Esophagus squamous epithelium (tissue), 5 donors: ENCODE data around the gene KRTAP10-4. TPM values are rescaled to one million over a fixed set of nuclear protein-coding genes. Genes with fewer than 3 reads are reported as not detected.

Experiments
- DNase-seq: peaks from one replicate; lab custom pipeline; 2025; lab: John Stamatoyannopoulos, UW
- H3K27ac ChIP-seq, 4 donors: fragments of 200-600 bp; sonication (generic); one replicate each; pipeline ENCODE4 v1.5.1; 2016 to 2019; ENCODE audit warnings: mild to moderate bottlenecking in 1 of 4
- H3K27me3 ChIP-seq, 4 donors: fragments of 200-600 bp; sonication (generic); 1 replicate in 3 of 4; 2 replicates in 1 of 4; pipeline versions ENCODE4 v1.5.1 to v1.6.0; 2017 to 2021; ENCODE audit warnings: antibody characterized with exemption in 1 of 4
- H3K36me3 ChIP-seq, 3 donors: fragments of 200-600 bp; sonication (generic); one replicate each; pipeline ENCODE4 v1.5.1; 2016 to 2019
- H3K4me1 ChIP-seq, 3 donors: fragments of 200-600 bp; sonication (generic); one replicate each; pipeline ENCODE4 v1.5.1; 2017 to 2019
- H3K4me3 ChIP-seq, 4 donors: fragments of 200-600 bp; sonication (generic); 1 replicate in 3 of 4; 2 replicates in 1 of 4; pipeline ENCODE4 v1.5.1; 2016 to 2019; ENCODE audit warnings: mild to moderate bottlenecking in 2 of 4, moderate library complexity in 1 of 4
- H3K9me3 ChIP-seq, 3 donors: fragments of 200-600 bp; sonication (generic); one replicate each; pipeline ENCODE4 v1.5.1; 2016 to 2019
- CTCF ChIP-seq, 6 experiments: fragments of 450-650 bp in 4 of 6; fragments of 200-600 bp in 2 of 6; sonication (generic) in 2 of 6; IDR thresholded peaks; one replicate each; pipeline ENCODE4 v1.5.1; 2016 to 2019; ENCODE audit warnings: antibody characterized with exemption in 6 of 6, mild to moderate bottlenecking in 4 of 6, moderate library complexity in 4 of 6
- POLR2A ChIP-seq, 4 donors: fragments of 450-650 bp; IDR thresholded peaks; one replicate each; pipeline ENCODE4 v1.6.1; 2017; ENCODE audit warnings: antibody characterized with exemption in 4 of 4, mild to moderate bottlenecking in 4 of 4, moderate library complexity in 3 of 4
- WGBS, 2 donors: methylation state at CpG; one replicate each; pipeline ENCODE4 v1.1.5; 2018; 5-methylcytosine and 5-hydroxymethylcytosine counted together
- intact Hi-C: fragments of 100-400 bp; cut with DNase I; formaldehyde crosslinking; loops from one replicate; pipeline ENCODE4 v1.15.0; 2022
- total RNA-seq, 4 donors: library from RNA; depleted of rRNA; stranded (reverse); fragments of >200 nt; gene quantifications; one replicate each; pipeline ENCODE4 v1.1.0, GENCODE V29; 2016
- donor health status: DM: yes; HTN: yes; CAD: no.

Gene KRTAP10-4
- total RNA-seq, 4 donors from 2014 or later: not detected

GRCh38 chr21:44611551-44611950, 38.0 kb downstream of the KRTAP10-4 start:
- peaks cover 0 to 21% (median 0%) of the 10 kb centered on the region in 3 donors for H3K9me3 ChIP-seq
- H3K36me3 ChIP-seq: no peaks in the 10 kb centered on the region
- no peak for DNase-seq
- H3K4me1 ChIP-seq: no peaks in the 10 kb centered on the region
- H3K27me3 ChIP-seq: peaks cover 0 to 57% (median 0%) of the 10 kb centered on the region in 4 donors
- TF ChIP-seq POLR2A (IDR thresholded peaks at IDR 0.05) (no peak), CTCF (IDR thresholded peaks at IDR 0.05) (no peak)
- intact Hi-C loops: no loop called here
- no peak overlapping the region for H3K27ac ChIP-seq
- H3K4me3 ChIP-seq: no peak overlapping the region
- 65 to 72% methylated on average over 2 to 3 of the region's 4 CpGs for WGBS, 2 donors

GRCh38 chr21:44612029-44612486, 38.5 kb downstream of the KRTAP10-4 start, which contains the start of gene KRTAP10-8:
Gene KRTAP10-8 (plus strand): TSS chr21:44612079. CDS start chr21:44612101, 22 bp downstream.
- no peak within 1 kb of the TSS for H3K4me3 ChIP-seq
- TF ChIP-seq CTCF (IDR thresholded peaks at IDR 0.05) (no peak), POLR2A (IDR thresholded peaks at IDR 0.05) (no peak)
- H3K4me1 ChIP-seq: no peaks in the 10 kb centered on the region
- H3K27ac ChIP-seq: no peak within 1 kb of the TSS
- 80% methylated on average over 4 of the region's 8 CpGs; no CpG with 5 or more reads in 1 of the 2 donors for WGBS, 2 donors
- peaks cover 0 to 58% (median 0%) of the 10 kb centered on the region in 4 donors for H3K27me3 ChIP-seq
- H3K36me3 ChIP-seq: no peaks in the 10 kb centered on the region
- intact Hi-C loops: no loop called here
- DNase-seq: no peak
- H3K9me3 ChIP-seq: peaks cover 0 to 21% (median 0%) of the 10 kb centered on the region in 3 donors

GRCh38 chr21:44612669-44613229, 39.2 kb downstream of the KRTAP10-4 start:
- TF ChIP-seq CTCF (IDR thresholded peaks at IDR 0.05) (no peak), POLR2A (IDR thresholded peaks at IDR 0.05) (no peak)
- DNase-seq: no peak
- WGBS, 2 donors: 15 to 91% methylated on average over 1 to 6 of the region's 13 CpGs

GRCh38 chr21:44613386-44614155, 40.0 kb downstream of the KRTAP10-4 start:
- Histone ChIP-seq H3K9me3 (peaks cover 0 to 21% (median 0%) of the 10 kb centered on the region in 3 donors), H3K36me3 (no peaks in the 10 kb centered on the region), H3K4me3 (no peak overlapping the region), H3K4me1 (no peaks in the 10 kb centered on the region), H3K27me3 (peaks cover 0 to 65% (median 0%) of the 10 kb centered on the region in 4 donors), H3K27ac (no peak overlapping the region)
- TF ChIP-seq CTCF (IDR thresholded peaks at IDR 0.05): no peak
- DNase-seq: no peak
- intact Hi-C loops: no loop called here
- WGBS, 2 donors: 85% methylated on average over 8 of the region's 26 CpGs; no CpG with 5 or more reads in 1 of the 2 donors

More at GRCh38 chr21:44612669-44613229, 39.2 kb downstream of the KRTAP10-4 start:
- intact Hi-C loops: no loop called here
- H3K27ac ChIP-seq: no peak overlapping the region
- H3K36me3 ChIP-seq: no peaks in the 10 kb centered on the region
- H3K4me1 ChIP-seq: no peaks in the 10 kb centered on the region
- peaks cover 0 to 60% (median 0%) of the 10 kb centered on the region in 4 donors for H3K27me3 ChIP-seq
- H3K4me3 ChIP-seq: no peak overlapping the region
- H3K9me3 ChIP-seq: peaks cover 0 to 21% (median 0%) of the 10 kb centered on the region in 3 donors

GRCh38 chr21:44614161-44614631, 40.7 kb downstream of the KRTAP10-4 start:
- H3K9me3 ChIP-seq: peaks cover 0 to 20% (median 0%) of the 10 kb centered on the region in 3 donors
- no peak overlapping the region for H3K4me3 ChIP-seq
- H3K27me3 ChIP-seq: peaks cover 0 to 66% (median 0%) of the 10 kb centered on the region in 4 donors
- intact Hi-C loops: no loop called here
- H3K36me3 ChIP-seq: no peaks in the 10 kb centered on the region
- no peaks in the 10 kb centered on the region for H3K4me1 ChIP-seq
- TF ChIP-seq CTCF (IDR thresholded peaks at IDR 0.05) (no peak), POLR2A (IDR thresholded peaks at IDR 0.05) (no peak)
- WGBS, 2 donors: 78 to 100% methylated on average over 1 to 5 of the region's 20 CpGs
- H3K27ac ChIP-seq: no peak overlapping the region
- DNase-seq: no peak
